Keratinocyte (primary cell): ENCODE data around the gene SNX30.

Experiments
- CTCF ChIP-seq, 3 experiments: IDR thresholded peaks in 1 of 3; conservative IDR thresholded peaks in 1 of 3; optimal IDR thresholded peaks in 1 of 3; 2 replicates in 2 of 3; 3 replicates in 1 of 3; pipeline versions ENCODE3 to v1.5.1; 2011; ENCODE audit warnings: low read length in 3 of 3, mild to moderate bottlenecking in 3 of 3, moderate library complexity in 2 of 3, control low read depth in 1 of 3, inconsistent platforms in 1 of 3; ENCODE audit not compliant: insufficient read depth in 2 of 3; ENCODE audit errors: extremely low read depth in 1 of 3
- EZH2 ChIP-seq: IDR thresholded peaks from one replicate; pipeline ENCODE4 v1.6.1; 2012; ENCODE audit warnings: inconsistent platforms, mild to moderate bottlenecking, low read length, moderate library complexity

GRCh38 chr9:112751056-112751795, 666 bp downstream of the SNX30 start:
- no peak for TF ChIP-seq CTCF (optimal IDR thresholded peaks at IDR 0.05 in 1 of 3, IDR thresholded peaks at IDR 0.05 in 1 of 3, conservative IDR thresholded peaks at IDR 0.05 in 1 of 3; ENCODE audit: extremely low read depth in 1 of 3, insufficient read depth in 2 of 3, low read length in 3 of 3)
- TF ChIP-seq EZH2 = no peak
